GM12878 (cell line): ENCODE results near the gene RCAN1. TPM values are rescaled to one million over a fixed set of nuclear protein-coding genes. Genes with fewer than 3 reads are reported as not detected.

Experiments
- ATF3 ChIP-seq: IDR thresholded peaks from 2 replicates; pipeline ENCODE4 v1.6.1; 2011; ENCODE audit warnings: low read depth, mild to moderate bottlenecking, low read length, moderate library complexity, borderline replicate concordance; ENCODE audit errors: extremely low read depth
- BACH1 ChIP-seq: fragments of 450-650 bp; IDR thresholded peaks from 2 replicates; pipeline ENCODE4 v1.6.1; 2017; ENCODE audit warnings: mild to moderate bottlenecking, borderline replicate concordance
- CUX1 ChIP-seq: IDR thresholded peaks from 2 replicates; pipeline ENCODE4 v1.6.1; 2012; ENCODE audit warnings: improper control_type of control experiment, low read depth, low read length; ENCODE audit not compliant: insufficient replicate concordance
- ELK1 ChIP-seq: IDR thresholded peaks from 2 replicates; pipeline ENCODE4 v1.6.1; 2012; ENCODE audit warnings: low read depth, low read length, improper control_type of control experiment
- FOXM1 ChIP-seq: IDR thresholded peaks from 2 replicates; pipeline ENCODE4 v1.6.1; 2012; ENCODE audit warnings: low read depth, mild to moderate bottlenecking, inconsistent platforms, low read length, moderate library complexity
- GABPA ChIP-seq: IDR thresholded peaks from 2 replicates; pipeline ENCODE4 v1.6.1; 2014; ENCODE audit warnings: antibody characterized with exemption, low read depth, mild to moderate bottlenecking, inconsistent platforms
- MTA2 ChIP-seq: fragments of 450-650 bp; IDR thresholded peaks from 2 replicates; pipeline ENCODE4 v1.6.1; 2016; ENCODE audit warnings: low read depth, mild to moderate bottlenecking, moderate library complexity
- MYC ChIP-seq: IDR thresholded peaks from 2 replicates; pipeline ENCODE4 v1.6.1; 2011; ENCODE audit warnings: mild to moderate bottlenecking, low read length, moderate library complexity, inconsistent platforms; ENCODE audit not compliant: insufficient read depth, insufficient replicate concordance, insufficient read length, severe bottlenecking
- NBN ChIP-seq: fragments of 450-650 bp; IDR thresholded peaks from 2 replicates; pipeline ENCODE4 v1.6.1; 2016
- NFYA ChIP-seq: IDR thresholded peaks from 2 replicates; pipeline ENCODE4 v1.6.1; 2011; ENCODE audit warnings: low read depth, mild to moderate bottlenecking, low read length, improper control_type of control experiment, borderline replicate concordance
- SMC3 ChIP-seq: IDR thresholded peaks from 2 replicates; pipeline ENCODE4 v1.6.1; 2011; ENCODE audit warnings: low read length, improper control_type of control experiment, borderline replicate concordance
- STAT1 ChIP-seq: fragments of 450-650 bp; conservative IDR thresholded peaks from 2 replicates; pipeline ENCODE4 v1.6.1; 2014; ENCODE audit warnings: antibody characterized with exemption, mild to moderate bottlenecking
- TARDBP ChIP-seq: IDR thresholded peaks from 2 replicates; pipeline ENCODE4 v1.6.1; 2016; ENCODE audit warnings: borderline replicate concordance
- polyA plus RNA-seq, 11 experiments: library from polyadenylated mRNA; depleted of rRNA in 4 of 11; unstranded in 6 of 11; stranded (reverse) in 5 of 11; fragments of >200 nt; fragmentation: Nextera tagmentation in 4 of 11; fragmentation: Illumina TruSeq in 1 of 11; extraction: Ambion mirVana in 4 of 11; extraction: Trizol in 1 of 11; gene quantifications; 1 replicate in 1 of 11; 2 replicates in 10 of 11; pipeline versions ENCODE4 v1.2.1 to v1.2.3, GENCODE V29; 2011 to 2016; ENCODE audit warnings: inconsistent platforms in 2 of 11, missing spikeins in 2 of 11, low read depth in 1 of 11
- total RNA-seq, 4 experiments: library from RNA; depleted of rRNA in 3 of 4; stranded (reverse); fragments of >200 nt in 3 of 4; fragmentation: Illumina TruSeq in 1 of 4; extraction: Trizol in 1 of 4; gene quantifications; 2 replicates each; pipeline versions ENCODE4 v1.2.1 to v1.2.3, GENCODE V29; 2013 to 2021

The RCAN1 gene
- total and polyA plus RNA-seq, 10 of the 15 experiments (the other 5 are each of a cell fraction or from before 2014, with no cell fraction given): 2.8 to 12.9 (median 10.5) TPM

- TF ChIP-seq CUX1 (no peak), MYC (no peak), GABPA (no peak), ELK1 (no peak), BACH1 (no peak), NFYA (no peak), MTA2 (no peak), SMC3 (no peak), FOXM1 (no peak), TARDBP (no peak), NBN (no peak), STAT1 (no peak), ATF3 (no peak)
- TF ChIP-seq, all 136 proteins: peak for 0
Observed at GRCh38 chr21:34653522-34653921, 38.6 kb upstream of the RCAN1 start (continued).
